ENCODE results near the gene CTBP2. TPM values are rescaled to one million over a fixed set of nuclear protein-coding genes. Genes with fewer than 3 reads are reported as not detected.

The CTBP2 gene
- total RNA-seq, 1 experiment from 2014 or later: 191 TPM

- ChIA-PET POLR2A (no interaction called here), CTCF (interaction anchor here (1.2 kb wide), 1 partner anchor 33 kb away, joined by 5 read pairs; no protein-coding TSS in a partner anchor)
- Mint-ChIP-seq H3K36me3 (peaks cover 51% of the 10 kb centered on the region), H3K27me3 (ENCODE audit: low read depth) (no peaks in the 10 kb centered on the region), H3K4me1 (peaks cover 62% of the 10 kb centered on the region), H3K4me3 (no peak overlapping the region), H3K9me3 (no peaks in the 10 kb centered on the region), H3K27ac (peak overlapping the region; percentile 91)
- DNase-seq (ENCODE audit: low spot score): no peak
- no peak for ATAC-seq
- no peak for TF ChIP-seq EMX1 (CRISPR knock-in tag; IDR thresholded peaks at IDR 0.05)
- no peak for TF ChIP-seq NR3C1 (CRISPR knock-in tag; conservative IDR thresholded peaks at IDR 0.05; ENCODE audit: low read depth)
- TF ChIP-seq ZNF317 (CRISPR knock-in tag; IDR thresholded peaks at IDR 0.05; ENCODE audit: borderline replicate concordance, low read depth): no peak
- no peak for TF ChIP-seq ZNF219 (CRISPR knock-in tag; IDR thresholded peaks at IDR 0.05; ENCODE audit: borderline replicate concordance)
- no peak for TF ChIP-seq MYBL2 (CRISPR knock-in tag; IDR thresholded peaks at IDR 0.05)
- TF ChIP-seq TEAD4 (CRISPR knock-in tag; IDR thresholded peaks at IDR 0.05): no peak
- no peak for TF ChIP-seq E2F4 (CRISPR knock-in tag; IDR thresholded peaks at IDR 0.05; ENCODE audit: borderline replicate concordance, low read depth)
- no peak for TF ChIP-seq JUN (CRISPR knock-in tag; IDR thresholded peaks at IDR 0.05)
- TF ChIP-seq STAT6 (CRISPR knock-in tag; conservative IDR thresholded peaks at IDR 0.05; ENCODE audit: low read depth): no peak
- no peak for TF ChIP-seq TP53 (CRISPR knock-in tag; IDR thresholded peaks at IDR 0.05)
- TF ChIP-seq RORB (CRISPR knock-in tag; IDR thresholded peaks at IDR 0.05): no peak
- TF ChIP-seq CREM (CRISPR knock-in tag; IDR thresholded peaks at IDR 0.05): no peak
- TF ChIP-seq OVOL2 (CRISPR knock-in tag; IDR thresholded peaks at IDR 0.05; ENCODE audit: borderline replicate concordance): no peak
- TF ChIP-seq NR2C2 (CRISPR knock-in tag; IDR thresholded peaks at IDR 0.05): no peak
- no peak for TF ChIP-seq SMAD4 (CRISPR knock-in tag; IDR thresholded peaks at IDR 0.05)
- no peak for TF ChIP-seq ZNF425 (CRISPR knock-in tag; conservative IDR thresholded peaks at IDR 0.05)
Measured at GRCh38 chr10:125080984-125081383, 79.4 kb downstream of the CTBP2 start.

GRCh38 chr10:125080296-125080695, 80.1 kb downstream of the CTBP2 start:
- Mint-ChIP-seq H3K9me3 (no peaks in the 10 kb centered on the region), H3K27me3 (ENCODE audit: low read depth) (no peaks in the 10 kb centered on the region), H3K27ac (peak overlapping the region; percentile 91), H3K4me1 (peaks cover 61% of the 10 kb centered on the region), H3K36me3 (peaks cover 51% of the 10 kb centered on the region), H3K4me3 (no peak overlapping the region)
- POLR2A ChIA-PET: no interaction called here
- TF ChIP-seq E2F4 (CRISPR knock-in tag; IDR thresholded peaks at IDR 0.05; ENCODE audit: borderline replicate concordance, low read depth) (no peak), TEAD1 (CRISPR knock-in tag; IDR thresholded peaks at IDR 0.05) (no peak), NFYB (CRISPR knock-in tag; conservative IDR thresholded peaks at IDR 0.05; ENCODE audit: low read depth) (no peak), ZNF121 (CRISPR knock-in tag; IDR thresholded peaks at IDR 0.05) (no peak), ZNF263 (CRISPR knock-in tag; IDR thresholded peaks at IDR 0.05; ENCODE audit: low read depth) (no peak), USF2 (CRISPR knock-in tag; IDR thresholded peaks at IDR 0.05) (no peak)
- DNase-seq (ENCODE audit: low spot score) (no peak), ATAC-seq (no peak)
- CTCF ChIA-PET: interaction anchor here (1.2 kb wide), 1 partner anchor 32 kb away, joined by 5 read pairs; no protein-coding TSS in a partner anchor

All from WTC11 (cell line).